HCT116 (cell line): ENCODE measurements around the gene WDR48. TPM values are rescaled to one million over a fixed set of nuclear protein-coding genes. Genes with fewer than 3 reads are reported as not detected.

Source experiments
- ATAC-seq: fragments of 200-7000 bp; cut with Tn5 transposase; 2 replicates; pipeline ENCODE4 v1.9.1; 2020; ENCODE audit warnings: mild to moderate bottlenecking, moderate library complexity
- BruUV-seq: library from RNA; stranded (reverse); fragments of 400-500 nt; replicated peaks from 2 replicates; lab custom pipeline; 2021; lab: Mats Ljungman, UMichigan
- CTCF ChIA-PET: fragments of 300-600 bp; sonication (Branson Sonifier 250); formaldehyde crosslinking; loops from one replicate; lab custom pipeline; 2021; ENCODE audit warnings: antibody characterized with exemption; lab: Charles Lee
- POLR2A ChIA-PET: fragments of 300-600, 350-600 bp; sonication (Branson Sonifier 250); formaldehyde crosslinking; loops from one replicate; lab custom pipeline; 2021; ENCODE audit warnings: antibody characterized with exemption; lab: Charles Lee
- RAD21 ChIA-PET, 2 experiments: fragments of 300-600 bp; sonication (Branson Sonifier 250); formaldehyde crosslinking; loops; one replicate each; lab custom pipeline; 2023; ENCODE audit warnings: low total read pairs in 2 of 2; ENCODE audit not compliant: uncharacterized antibody in 2 of 2, unreplicated experiment in 2 of 2, low non-redundant PET in 1 of 2; lab: Charles Lee
- DNase-seq: peaks from one replicate; pipeline ENCODE4 v3.0.0-alpha.2; 2010; ENCODE audit warnings: low read depth, low spot score
- H2AFZ ChIP-seq: fragments of 200-600 bp; shearing (Covaris generic), sonication (generic); 2 replicates; pipeline ENCODE4 v1.6.1; 2017; ENCODE audit warnings: low read depth, mixed run types, mixed read lengths, antibody characterized with exemption, low read length; ENCODE audit not compliant: poor library complexity, severe bottlenecking
- H3K27ac ChIP-seq: 2 replicates; pipeline ENCODE4 v1.5.1; 2012; ENCODE audit warnings: low read depth, low read length
- H3K27me3 ChIP-seq: fragments of 200-600 bp; sonication (generic); 2 replicates; pipeline ENCODE4 v1.6.1; 2016; ENCODE audit warnings: mixed run types, low read length, mixed read lengths; ENCODE audit not compliant: insufficient read depth
- H3K36me3 ChIP-seq, 2 experiments: fragments of 200-500 bp in 1 of 2; fragments of 200-600 bp in 1 of 2; sonication (Bioruptor generic) in 1 of 2; sonication (generic) in 1 of 2; 2 replicates each; pipeline versions ENCODE4 v1.5.1 to v1.6.1; 2014 to 2016; ENCODE audit warnings: low read length in 2 of 2, inconsistent platforms in 1 of 2, mixed read lengths in 1 of 2, mixed run types in 1 of 2; ENCODE audit not compliant: insufficient read depth in 2 of 2, control insufficient read depth in 1 of 2
- H3K4me1 ChIP-seq, 2 experiments: fragments of 200-600 bp in 1 of 2; sonication (generic) in 1 of 2; 2 replicates each; pipeline versions ENCODE4 v1.5.1 to v1.6.1; 2012 to 2017; ENCODE audit warnings: low read length in 2 of 2, inconsistent platforms in 1 of 2, mild to moderate bottlenecking in 1 of 2, mixed read lengths in 1 of 2, mixed run types in 1 of 2, moderate library complexity in 1 of 2; ENCODE audit not compliant: insufficient read depth in 2 of 2, control insufficient read depth in 1 of 2
- H3K4me2 ChIP-seq: fragments of 200-600 bp; sonication (generic); 2 replicates; pipeline ENCODE4 v1.6.1; 2017; ENCODE audit warnings: mixed run types, low read length, mixed read lengths
- H3K4me3 ChIP-seq, 2 experiments: fragments of 200-600 bp in 1 of 2; sonication (generic) in 1 of 2; replicated peaks in 1 of 2; 2 replicates each; pipeline ENCODE4 v1.5.1; 2011 to 2016; ENCODE audit warnings: low read length in 2 of 2, control low read depth in 1 of 2, low read depth in 1 of 2, mild to moderate bottlenecking in 1 of 2, mixed read lengths in 1 of 2, mixed run types in 1 of 2
- H3K79me2 ChIP-seq: fragments of 200-600 bp; sonication (generic); 2 replicates; pipeline ENCODE4 v1.6.1; 2017; ENCODE audit warnings: mild to moderate bottlenecking, mixed run types, low read length, moderate library complexity, mixed read lengths; ENCODE audit not compliant: insufficient read depth
- H3K9ac ChIP-seq: fragments of 200-600 bp; sonication (generic); 2 replicates; pipeline ENCODE4 v1.6.1; 2016; ENCODE audit warnings: low read length, mixed read lengths
- H3K9me2 ChIP-seq: fragments of 200-600 bp; sonication (generic), shearing (Covaris generic); 2 replicates; pipeline ENCODE4 v1.6.1; 2017; ENCODE audit warnings: mixed run types, mild to moderate bottlenecking, moderate library complexity; ENCODE audit not compliant: insufficient read depth
- H3K9me3 ChIP-seq, 2 experiments: fragments of 200-500 bp in 1 of 2; fragments of 200-600 bp in 1 of 2; sonication (Bioruptor generic) in 1 of 2; sonication (generic) in 1 of 2; 2 replicates each; pipeline ENCODE4 v1.6.1; 2014 to 2017; ENCODE audit warnings: low read length in 2 of 2, mixed read lengths in 2 of 2, inconsistent platforms in 1 of 2, low read depth in 1 of 2, mild to moderate bottlenecking in 1 of 2, mixed run types in 1 of 2, moderate library complexity in 1 of 2; ENCODE audit not compliant: control insufficient read depth in 1 of 2, insufficient read depth in 1 of 2
- H4K20me1 ChIP-seq: fragments of 200-600 bp; sonication (generic), shearing (Covaris generic); 2 replicates; pipeline ENCODE4 v1.6.1; 2017; ENCODE audit warnings: mixed run types, mild to moderate bottlenecking, moderate library complexity; ENCODE audit not compliant: insufficient read depth
- RAD21 ChIP-seq: IDR thresholded peaks from 2 replicates; pipeline ENCODE4 v1.6.1; 2012; ENCODE audit warnings: low read depth, mild to moderate bottlenecking
- REST ChIP-seq: IDR thresholded peaks from 2 replicates; pipeline ENCODE4 v1.6.1; 2012; ENCODE audit warnings: low read depth
- SIN3A ChIP-seq: IDR thresholded peaks from 2 replicates; pipeline ENCODE4 v1.6.1; 2012; ENCODE audit warnings: low read depth
- TCF7L2 ChIP-seq: IDR thresholded peaks from 2 replicates; pipeline ENCODE4 v1.7.0; 2011; ENCODE audit warnings: borderline replicate concordance, inconsistent platforms; ENCODE audit not compliant: insufficient read depth, insufficient read length; ENCODE audit errors: extremely low read depth
- intact Hi-C: fragments of 100-400 bp; cut with micrococcal nuclease; formaldehyde crosslinking; loops from 2 replicates; pipeline ENCODE4 v1.10.0; 2022
- total RNA-seq: library from RNA; stranded (reverse); gene quantifications from one replicate; pipeline ENCODE4 v1.2.1, GENCODE V29; 2021; ENCODE audit not compliant: unreplicated experiment

WDR48 gene
- total RNA-seq, 1 experiment from 2014 or later, result 35.6 TPM

DNA sequence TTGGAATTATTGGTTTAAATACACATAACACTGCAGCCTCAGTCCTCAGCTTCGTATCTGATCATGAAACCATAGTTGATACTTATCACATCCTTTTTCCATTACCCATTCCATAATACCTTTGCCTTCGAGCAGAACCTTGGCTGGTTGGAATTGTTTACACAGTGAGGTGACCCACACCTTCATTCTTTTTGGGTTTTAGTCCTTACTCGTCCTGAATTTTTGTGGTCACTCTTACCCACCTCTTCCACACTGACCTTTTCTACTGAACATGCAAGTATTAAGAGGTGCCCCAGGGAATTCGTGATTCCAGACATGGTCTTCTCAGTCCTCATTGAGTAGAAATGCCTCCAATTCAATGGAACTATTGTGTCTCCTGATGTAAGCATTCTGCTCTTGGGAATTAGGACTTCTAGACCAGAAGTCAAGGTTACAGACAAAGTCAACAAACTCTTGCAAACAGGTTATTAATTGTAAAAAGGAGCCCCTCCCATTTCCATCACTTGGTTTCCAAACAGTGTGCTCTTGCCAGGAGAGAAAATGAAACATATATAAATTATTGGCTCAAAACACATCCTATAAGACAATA, 37.8 kb upstream of the WDR48 start:
- Histone ChIP-seq H3K9ac (no peak overlapping the region), H2AFZ (no peak overlapping the region)
- no peak for DNase-seq

More for the DNA sequence above, 37.8 kb upstream of the WDR48 start:
- TF ChIP-seq REST, result no peak
- TF ChIP-seq TCF7L2, result no peak
- TF ChIP-seq RAD21, result no peak
- no peak for TF ChIP-seq SIN3A
- Histone ChIP-seq H3K4me2 (no peak overlapping the region), H3K4me3 (no peak overlapping the region), H3K27me3 (peaks cover 14% of the 10 kb centered on the region), H3K4me1 (no peaks in the 10 kb centered on the region), H3K36me3 (no peaks in the 10 kb centered on the region), H3K79me2 (no peaks in the 10 kb centered on the region), H3K9me3 (no peaks in the 10 kb centered on the region), H4K20me1 (no peaks in the 10 kb centered on the region), H3K27ac (no peak overlapping the region), H3K9me2 (no peaks in the 10 kb centered on the region)
- BruUV-seq, result no TSS peak
- ChIA-PET RAD21 (no interaction called here), CTCF (no interaction called here), POLR2A (no interaction called here)
- no peak for ATAC-seq
- intact Hi-C loops, result no loop called here
